GM12892 (cell line): Measurements from ENCODE around the gene ASXL2.

ENCODE experiments used
- POLR2A ChIP-seq: IDR thresholded peaks from 2 replicates; pipeline ENCODE4 v1.6.1; 2011; ENCODE audit warnings: low read depth, low read length, control low read depth
- POLR2AphosphoS5 ChIP-seq: IDR thresholded peaks from 2 replicates; pipeline ENCODE4 v1.6.1; 2011; ENCODE audit warnings: low read depth, low read length, control low read depth
- TAF1 ChIP-seq: IDR thresholded peaks from 2 replicates; pipeline ENCODE4 v1.6.1; 2011; ENCODE audit warnings: low read depth, mild to moderate bottlenecking, control low read depth, low read length, borderline replicate concordance

- TF ChIP-seq POLR2A (no peak), TAF1 (no peak), POLR2AphosphoS5 (no peak)
Measured at GRCh38 chr2:25808006-25808383, 70.3 kb downstream of the ASXL2 start.
